ENCODE results near the gene LCMT2.

The LCMT2 gene, protein sequence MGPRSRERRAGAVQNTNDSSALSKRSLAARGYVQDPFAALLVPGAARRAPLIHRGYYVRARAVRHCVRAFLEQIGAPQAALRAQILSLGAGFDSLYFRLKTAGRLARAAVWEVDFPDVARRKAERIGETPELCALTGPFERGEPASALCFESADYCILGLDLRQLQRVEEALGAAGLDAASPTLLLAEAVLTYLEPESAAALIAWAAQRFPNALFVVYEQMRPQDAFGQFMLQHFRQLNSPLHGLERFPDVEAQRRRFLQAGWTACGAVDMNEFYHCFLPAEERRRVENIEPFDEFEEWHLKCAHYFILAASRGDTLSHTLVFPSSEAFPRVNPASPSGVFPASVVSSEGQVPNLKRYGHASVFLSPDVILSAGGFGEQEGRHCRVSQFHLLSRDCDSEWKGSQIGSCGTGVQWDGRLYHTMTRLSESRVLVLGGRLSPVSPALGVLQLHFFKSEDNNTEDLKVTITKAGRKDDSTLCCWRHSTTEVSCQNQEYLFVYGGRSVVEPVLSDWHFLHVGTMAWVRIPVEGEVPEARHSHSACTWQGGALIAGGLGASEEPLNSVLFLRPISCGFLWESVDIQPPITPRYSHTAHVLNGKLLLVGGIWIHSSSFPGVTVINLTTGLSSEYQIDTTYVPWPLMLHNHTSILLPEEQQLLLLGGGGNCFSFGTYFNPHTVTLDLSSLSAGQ

DNA sequence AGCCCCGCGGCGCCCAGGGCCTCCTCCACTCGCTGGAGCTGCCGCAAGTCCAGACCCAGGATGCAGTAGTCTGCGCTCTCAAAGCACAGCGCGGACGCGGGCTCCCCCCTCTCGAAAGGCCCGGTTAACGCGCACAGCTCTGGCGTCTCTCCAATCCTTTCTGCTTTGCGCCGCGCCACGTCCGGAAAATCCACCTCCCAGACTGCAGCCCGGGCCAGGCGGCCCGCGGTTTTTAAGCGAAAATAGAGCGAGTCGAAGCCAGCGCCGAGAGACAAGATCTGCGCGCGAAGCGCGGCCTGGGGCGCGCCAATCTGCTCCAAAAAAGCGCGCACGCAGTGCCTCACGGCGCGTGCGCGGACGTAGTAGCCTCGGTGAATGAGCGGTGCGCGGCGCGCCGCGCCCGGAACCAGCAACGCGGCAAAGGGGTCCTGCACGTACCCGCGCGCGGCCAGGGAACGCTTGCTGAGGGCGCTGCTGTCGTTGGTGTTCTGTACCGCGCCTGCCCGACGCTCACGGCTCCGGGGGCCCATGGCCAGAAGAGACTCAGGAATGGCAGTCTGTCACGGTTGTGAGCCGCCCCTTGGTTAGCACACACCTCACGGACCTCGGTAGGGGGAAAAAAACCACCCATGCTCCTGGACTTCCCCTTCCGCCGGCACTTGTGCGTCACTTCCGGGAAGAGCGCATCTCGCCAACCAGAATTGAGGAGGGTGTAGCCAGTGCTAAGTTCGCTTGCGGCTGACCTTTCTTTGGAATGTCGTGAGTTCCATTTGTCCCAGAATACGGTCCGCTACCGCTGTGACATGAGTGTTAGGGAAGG is at the start of gene LCMT2:
TSS of gene LCMT2 (minus strand) at position 614 of the 820 bp plus-strand sequence. CDS start at position 530, 84 bp downstream.
- ATAC-seq, result peak; percentile 93
- peaks cover 21% of the 10 kb centered on the region for H3K36me3 Mint-ChIP-seq
- no peaks in the 10 kb centered on the region for H3K9me3 Mint-ChIP-seq
- peak within 1 kb of the TSS; percentile 96 for H3K27ac Mint-ChIP-seq
- peak within 1 kb of the TSS; percentile 87 for H3K4me3 Mint-ChIP-seq
- peaks cover 34% of the 10 kb centered on the region for H3K4me1 Mint-ChIP-seq
- DNase-seq (ENCODE audit: low spot score in 2 of 2), result peak; percentile 72 to 92

DNA sequence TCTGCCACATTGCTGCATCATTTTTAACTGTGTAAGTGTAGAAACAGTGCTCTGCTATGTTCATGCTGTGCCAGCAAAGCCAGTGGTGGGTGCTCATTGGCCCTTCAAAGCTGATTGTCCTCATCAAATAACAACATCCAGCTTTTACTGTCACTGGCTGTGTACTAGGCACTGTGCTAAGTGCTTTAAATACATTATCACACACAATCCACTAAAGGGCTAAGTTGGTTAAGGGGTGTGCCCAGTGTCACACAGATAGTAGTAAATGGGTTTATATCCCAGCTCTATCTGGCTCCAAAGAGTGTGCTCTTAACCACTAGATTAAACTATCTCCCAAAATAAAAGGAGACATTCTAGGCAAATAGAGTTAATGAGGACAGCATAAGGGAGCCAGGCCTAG is 48.2 kb upstream of the LCMT2 start:
- no peak for ATAC-seq
- Mint-ChIP-seq H3K4me3 (no peak overlapping the region), H3K27ac (no peak overlapping the region), H3K9me3 (no peaks in the 10 kb centered on the region), H3K4me1 (peaks cover 14% of the 10 kb centered on the region), H3K36me3 (peaks cover 75% of the 10 kb centered on the region)
- no peak for DNase-seq (ENCODE audit: low spot score in 2 of 2)

DNA sequence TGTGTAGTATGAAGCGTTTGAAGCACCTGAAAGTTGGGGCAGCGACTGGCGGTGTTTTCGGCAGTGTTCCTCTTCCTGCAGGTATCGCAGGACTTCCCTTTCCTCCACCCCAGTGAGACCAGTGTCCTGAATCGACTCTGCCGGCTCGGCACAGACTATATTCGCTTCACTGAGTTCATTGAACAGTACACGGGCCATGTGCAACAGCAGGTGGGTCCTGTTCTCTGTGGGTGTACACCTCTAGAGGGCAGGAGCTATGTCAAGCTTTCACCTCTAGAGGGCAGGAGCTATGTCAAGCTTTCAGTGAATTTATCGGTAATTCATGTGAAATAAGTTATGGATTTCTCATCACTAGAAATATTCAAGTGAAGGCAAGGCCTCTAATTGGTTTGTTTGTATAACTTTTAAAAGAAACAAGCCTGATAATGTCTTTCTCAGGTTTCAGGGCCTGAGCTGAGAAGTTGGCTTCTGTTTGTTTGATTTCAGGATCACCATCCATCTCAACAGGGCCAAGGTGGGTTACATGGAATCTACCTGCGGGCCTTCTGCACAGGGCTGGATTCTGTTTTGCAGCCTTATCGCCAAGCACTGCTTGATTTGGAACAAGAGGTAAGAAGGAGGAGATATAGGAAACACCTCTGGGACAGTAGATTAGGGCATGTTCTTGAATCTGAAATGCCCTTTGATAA is 45.8 kb upstream of the LCMT2 start:
- peak; percentile 61 for ATAC-seq
- DNase-seq (ENCODE audit: low spot score in 2 of 2), result no peak
- H3K27ac Mint-ChIP-seq, result no peak overlapping the region
- H3K9me3 Mint-ChIP-seq, result no peaks in the 10 kb centered on the region
- peaks cover 55% of the 10 kb centered on the region for H3K36me3 Mint-ChIP-seq
- H3K4me1 Mint-ChIP-seq, result peaks cover 32% of the 10 kb centered on the region
- H3K4me3 Mint-ChIP-seq, result no peak overlapping the region

DNA sequence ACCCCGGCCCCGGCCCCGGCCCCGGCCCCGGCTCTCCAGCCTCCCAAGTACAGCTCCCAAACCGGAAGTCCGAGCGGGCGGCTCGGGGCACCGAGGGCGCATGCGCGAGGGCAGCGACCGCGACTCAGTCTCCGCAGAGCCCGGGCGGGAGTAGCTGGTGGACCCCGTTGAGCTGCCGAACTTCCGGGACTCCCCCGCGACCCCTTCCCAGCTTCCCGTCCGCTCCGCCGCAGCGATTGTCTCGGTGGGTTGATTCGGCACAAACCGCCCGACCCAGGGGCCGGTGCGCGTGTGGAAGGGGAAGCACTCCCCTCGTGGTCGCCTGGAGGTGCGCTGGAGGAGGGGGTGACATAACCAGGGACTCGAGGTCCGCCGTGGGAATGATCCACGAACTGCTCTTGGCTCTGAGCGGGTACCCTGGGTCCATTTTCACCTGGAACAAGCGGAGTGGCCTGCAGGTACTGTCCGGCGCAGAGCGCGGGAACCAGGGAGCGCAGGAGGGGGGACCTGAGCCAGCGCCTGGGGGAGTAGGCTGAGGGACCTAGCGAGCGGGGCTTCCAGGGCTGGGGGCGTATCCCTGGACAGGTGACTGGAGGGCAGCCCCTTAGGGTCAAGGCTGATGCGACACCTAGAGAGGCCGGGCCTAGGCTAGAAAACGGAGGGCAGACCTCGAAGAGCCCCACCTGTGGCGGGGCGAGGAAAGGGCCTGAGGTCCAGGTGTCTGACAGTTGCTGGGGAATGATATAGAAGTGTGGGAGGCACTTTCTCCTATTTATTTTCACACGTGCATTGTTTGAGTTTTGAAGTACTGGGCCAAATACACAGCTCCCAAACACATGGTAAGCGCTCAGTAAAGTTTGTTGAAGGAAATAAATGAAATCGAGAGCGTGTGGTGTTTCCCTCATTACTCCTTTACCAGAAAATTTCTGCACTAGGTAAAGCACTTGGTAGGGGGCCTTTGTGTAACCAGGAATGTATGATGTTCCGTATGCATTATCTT is 40.9 kb upstream of the LCMT2 start, which contains the start of the genes TUBGCP4 and ZSCAN29:
TSS of gene TUBGCP4 (plus strand) at position 127 of the 1,000 bp plus-strand sequence. CDS start at position 381, 254 bp downstream.
TSS of gene ZSCAN29 (minus strand) at position 69 of the 1,000 bp plus-strand sequence. CDS start 1,130 bp downstream, outside the sequence.
- peak; percentile 84 to 93 for DNase-seq (ENCODE audit: low spot score in 2 of 2)
- Mint-ChIP-seq H3K9me3 (peaks cover 11% of the 10 kb centered on the region), H3K27ac (peak within 1 kb of the TSS; percentile 93), H3K4me3 (peak within 1 kb of the TSS; percentile 91), H3K4me1 (peaks cover 54% of the 10 kb centered on the region), H3K36me3 (peaks cover 38% of the 10 kb centered on the region)
- ATAC-seq, result peak; percentile 92

DNA sequence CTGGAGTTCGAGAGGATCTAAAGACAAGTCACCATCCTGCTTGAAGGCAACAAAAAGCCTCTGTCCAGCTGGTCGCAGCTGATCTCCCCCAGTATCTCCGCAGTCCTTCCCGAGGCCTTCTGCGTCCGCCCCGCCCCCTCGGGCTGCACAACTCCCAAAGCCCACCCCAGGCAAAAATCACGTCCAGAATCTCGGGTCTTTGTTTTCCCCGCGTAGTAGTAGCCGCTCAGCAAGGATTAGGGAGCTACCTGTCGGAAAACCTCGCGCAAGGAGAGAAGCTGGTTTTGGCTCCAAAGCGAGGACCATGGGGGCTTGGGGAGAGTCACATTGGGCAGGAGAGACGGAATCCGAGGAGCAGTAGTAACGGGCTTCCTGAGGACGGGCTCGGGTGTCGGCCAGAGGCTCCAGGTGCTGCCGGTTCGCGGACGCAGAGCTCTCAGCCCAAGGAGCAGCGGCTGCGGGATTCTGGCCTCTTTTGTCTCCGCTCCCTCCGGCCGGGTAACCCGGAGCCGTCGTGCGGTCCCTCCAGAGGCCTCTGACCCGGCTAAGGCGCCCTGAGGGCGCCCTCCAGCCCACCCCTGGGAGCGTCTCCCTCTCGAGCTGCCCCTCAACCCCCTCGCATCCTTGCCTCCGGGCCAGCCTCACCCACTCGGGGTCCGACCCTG is 40.1 kb upstream of the LCMT2 start:
- ATAC-seq (peak; percentile 74), DNase-seq (ENCODE audit: low spot score in 2 of 2) (no peak)
- peaks cover 12% of the 10 kb centered on the region for H3K9me3 Mint-ChIP-seq
- H3K27ac Mint-ChIP-seq, result peak overlapping the region; percentile 93
- H3K36me3 Mint-ChIP-seq, result peaks cover 45% of the 10 kb centered on the region
- peaks cover 48% of the 10 kb centered on the region for H3K4me1 Mint-ChIP-seq
- peak overlapping the region; percentile 91 for H3K4me3 Mint-ChIP-seq

DNA sequence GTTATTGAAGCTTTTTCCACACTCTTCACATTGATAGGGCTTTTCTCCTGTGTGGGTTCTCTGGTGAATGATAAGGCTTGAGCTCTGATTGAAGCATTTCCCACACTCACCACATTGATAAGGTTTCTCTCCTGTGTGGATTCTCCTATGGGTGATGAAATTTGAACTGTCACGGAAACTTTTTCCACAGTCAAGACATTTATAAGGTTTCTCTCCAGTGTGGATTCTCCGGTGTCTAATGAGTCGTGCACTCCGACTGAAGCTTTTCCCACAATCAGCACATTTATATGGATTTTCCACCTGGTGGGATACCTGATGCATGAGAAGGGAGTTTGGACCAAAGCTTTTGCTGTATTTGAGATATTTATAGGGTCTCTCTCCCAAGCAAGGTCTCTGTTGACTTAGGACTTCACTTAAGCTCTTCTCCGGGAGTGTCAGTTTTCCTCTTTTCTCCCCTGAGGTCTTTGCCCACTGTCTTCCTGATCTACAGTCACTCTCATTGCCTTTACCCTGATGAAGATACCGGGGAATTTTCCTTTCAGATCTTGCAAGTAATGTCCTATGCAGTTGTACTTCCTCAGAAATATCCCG is 31.0 kb upstream of the LCMT2 start:
- peaks cover 34% of the 10 kb centered on the region for H3K9me3 Mint-ChIP-seq
- H3K4me3 Mint-ChIP-seq, result no peak overlapping the region
- H3K4me1 Mint-ChIP-seq, result no peaks in the 10 kb centered on the region
- peaks cover 70% of the 10 kb centered on the region for H3K36me3 Mint-ChIP-seq
- ATAC-seq (no peak), DNase-seq (ENCODE audit: low spot score in 2 of 2) (no peak)
- no peak overlapping the region for H3K27ac Mint-ChIP-seq

DNA sequence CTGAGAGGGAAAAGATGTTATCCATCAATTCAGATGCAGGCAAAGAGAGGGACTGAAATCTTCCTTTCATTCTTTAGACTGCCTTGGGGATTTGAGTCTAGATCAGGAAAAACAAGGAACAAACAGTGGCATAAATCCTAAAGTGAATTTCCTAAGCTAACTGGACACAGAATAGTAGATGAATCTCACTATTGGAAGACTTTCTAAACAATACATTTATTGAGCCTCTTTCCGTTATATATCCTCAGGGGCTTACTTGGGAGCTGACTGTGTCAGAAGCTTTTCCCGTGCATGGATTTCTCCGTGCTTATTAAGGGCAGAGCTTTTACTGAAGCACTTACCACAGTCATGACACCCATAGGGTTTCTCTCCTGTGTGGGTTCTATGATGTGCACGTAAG is 30.4 kb upstream of the LCMT2 start:
- Mint-ChIP-seq H3K9me3 (peaks cover 31% of the 10 kb centered on the region), H3K27ac (no peak overlapping the region), H3K4me1 (no peaks in the 10 kb centered on the region), H3K4me3 (no peak overlapping the region), H3K36me3 (peaks cover 64% of the 10 kb centered on the region)
- no peak for DNase-seq (ENCODE audit: low spot score in 2 of 2)
- ATAC-seq, result no peak

DNA sequence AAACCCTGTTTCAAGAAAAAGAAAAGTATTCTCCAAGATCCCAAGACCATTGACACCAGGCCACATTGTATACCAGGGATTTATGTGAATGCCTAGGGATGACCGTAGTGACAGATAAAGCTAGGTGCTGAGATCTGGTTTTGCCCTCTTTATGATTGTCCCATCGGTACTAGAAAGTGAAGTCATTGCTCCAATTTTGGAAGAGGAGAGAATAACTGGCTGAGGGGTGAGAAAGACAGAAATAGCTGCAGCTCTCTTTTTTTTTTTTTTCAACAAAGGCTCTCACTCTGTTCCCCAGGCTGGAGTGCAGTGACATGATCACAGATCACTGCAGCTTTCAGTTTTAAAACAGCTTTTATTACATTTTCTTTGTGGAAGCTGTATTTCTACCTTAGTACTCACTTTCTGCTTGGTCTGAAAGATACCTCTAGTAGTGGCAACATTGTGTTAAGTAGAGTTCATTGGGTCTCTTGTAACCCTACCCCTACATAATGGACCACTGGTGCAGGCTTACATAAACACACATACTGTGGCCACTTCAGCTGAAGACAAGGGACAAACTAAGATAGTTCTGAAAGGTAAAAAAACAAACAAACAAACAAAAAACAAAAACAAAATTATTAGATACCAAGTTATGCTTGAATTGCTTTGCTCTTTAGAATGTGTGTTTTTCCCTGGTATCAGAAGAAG is 22.5 kb upstream of the LCMT2 start:
- no peaks in the 10 kb centered on the region for H3K4me1 Mint-ChIP-seq
- no peak overlapping the region for H3K4me3 Mint-ChIP-seq
- DNase-seq (ENCODE audit: low spot score in 2 of 2) (no peak), ATAC-seq (no peak)
- H3K36me3 Mint-ChIP-seq, result no peaks in the 10 kb centered on the region
- H3K27ac Mint-ChIP-seq, result no peak overlapping the region
- no peaks in the 10 kb centered on the region for H3K9me3 Mint-ChIP-seq

DNA sequence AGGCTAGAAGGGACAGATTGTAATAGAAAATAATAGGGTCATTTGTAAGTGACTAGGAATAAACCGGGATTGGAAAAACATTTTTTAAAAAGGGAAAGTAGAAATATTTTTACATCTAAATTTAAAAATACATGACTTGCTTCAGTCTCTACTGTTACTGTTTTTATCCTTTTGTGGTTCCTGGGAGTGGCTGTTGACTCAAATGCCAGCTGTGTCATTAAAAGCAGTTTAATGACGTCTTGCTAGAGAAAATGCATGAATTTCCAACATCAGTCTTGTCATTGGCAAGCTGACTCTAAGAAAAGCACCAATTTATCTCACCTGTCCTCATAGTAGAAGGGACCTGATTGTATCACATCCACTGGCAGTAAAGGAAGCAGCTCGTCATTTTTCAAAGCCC is 16.7 kb upstream of the LCMT2 start:
- no peak overlapping the region for H3K27ac Mint-ChIP-seq
- H3K4me3 Mint-ChIP-seq, result no peak overlapping the region
- H3K4me1 Mint-ChIP-seq, result no peaks in the 10 kb centered on the region
- peaks cover 6% of the 10 kb centered on the region for H3K36me3 Mint-ChIP-seq
- ATAC-seq (no peak), DNase-seq (ENCODE audit: low spot score in 2 of 2) (no peak)
- H3K9me3 Mint-ChIP-seq, result no peaks in the 10 kb centered on the region

DNA sequence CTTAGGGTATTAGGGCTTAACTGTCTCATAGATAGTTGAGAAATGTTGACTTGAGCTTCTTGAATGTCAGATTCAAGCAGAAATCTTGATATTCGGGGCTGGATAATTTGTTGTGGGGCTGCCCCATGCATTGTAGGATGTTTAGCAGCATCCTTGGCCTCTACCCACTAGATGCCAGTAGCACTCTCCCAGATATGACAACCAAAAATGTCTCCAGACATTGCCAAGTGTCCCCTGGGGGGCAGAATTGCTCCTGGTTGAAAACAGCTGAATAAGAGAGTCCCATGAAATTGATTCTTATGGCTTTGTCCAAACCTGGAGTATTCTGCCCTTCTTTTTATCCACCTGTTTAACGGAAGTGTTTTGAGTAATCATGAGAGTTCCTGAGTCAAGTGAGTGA is 15.9 kb upstream of the LCMT2 start:
- H3K4me3 Mint-ChIP-seq, result no peak overlapping the region
- DNase-seq (ENCODE audit: low spot score in 2 of 2), result no peak
- ATAC-seq, result no peak
- H3K4me1 Mint-ChIP-seq, result no peaks in the 10 kb centered on the region
- H3K36me3 Mint-ChIP-seq, result peaks cover 6% of the 10 kb centered on the region
- no peak overlapping the region for H3K27ac Mint-ChIP-seq
- no peaks in the 10 kb centered on the region for H3K9me3 Mint-ChIP-seq

DNA sequence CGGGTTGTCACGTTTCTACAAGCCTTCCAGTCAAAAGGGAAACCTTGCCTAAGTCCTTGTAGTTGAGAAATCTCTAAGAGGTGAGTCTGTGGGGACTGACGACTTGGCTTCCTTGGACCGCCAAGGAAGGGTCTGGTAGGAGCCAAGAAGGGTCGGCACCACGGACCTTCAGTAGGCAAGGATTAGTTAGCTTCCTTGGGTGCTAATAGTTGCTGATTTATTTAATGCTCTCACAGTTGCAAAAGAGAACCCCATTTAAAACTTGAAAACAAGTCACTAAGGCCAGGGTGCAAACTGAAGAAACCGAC is 361 bp upstream of the LCMT2 start:
- DNase-seq (ENCODE audit: low spot score in 2 of 2) (no peak), ATAC-seq (peak; percentile 19)
- no peaks in the 10 kb centered on the region for H3K9me3 Mint-ChIP-seq
- peak overlapping the region; percentile 96 for H3K27ac Mint-ChIP-seq
- H3K4me1 Mint-ChIP-seq, result peaks cover 31% of the 10 kb centered on the region
- H3K36me3 Mint-ChIP-seq, result peaks cover 27% of the 10 kb centered on the region
- peak overlapping the region; percentile 87 for H3K4me3 Mint-ChIP-seq

DNA sequence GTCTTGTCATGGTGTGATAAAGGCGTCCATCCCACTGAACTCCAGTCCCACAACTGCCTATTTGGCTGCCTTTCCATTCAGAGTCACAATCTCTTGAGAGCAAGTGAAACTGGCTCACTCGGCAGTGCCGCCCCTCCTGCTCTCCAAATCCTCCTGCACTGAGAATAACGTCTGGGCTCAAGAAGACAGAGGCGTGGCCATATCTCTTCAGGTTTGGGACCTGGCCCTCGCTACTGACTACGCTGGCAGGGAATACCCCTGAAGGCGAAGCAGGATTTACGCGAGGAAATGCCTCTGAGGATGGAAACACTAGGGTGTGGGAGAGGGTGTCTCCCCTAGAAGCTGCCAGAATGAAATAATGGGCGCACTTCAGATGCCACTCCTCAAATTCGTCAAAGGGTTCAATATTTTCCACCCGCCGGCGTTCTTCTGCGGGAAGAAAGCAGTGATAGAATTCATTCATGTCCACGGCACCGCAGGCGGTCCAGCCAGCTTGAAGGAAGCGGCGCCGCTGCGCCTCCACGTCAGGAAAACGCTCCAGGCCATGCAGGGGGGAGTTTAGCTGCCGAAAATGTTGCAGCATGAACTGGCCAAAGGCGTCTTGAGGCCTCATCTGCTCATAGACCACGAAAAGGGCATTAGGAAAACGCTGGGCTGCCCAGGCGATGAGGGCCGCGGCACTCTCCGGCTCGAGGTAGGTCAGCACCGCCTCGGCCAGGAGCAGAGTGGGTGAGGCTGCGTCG is 985 bp downstream of the LCMT2 start:
- DNase-seq (ENCODE audit: low spot score in 2 of 2) (no peak), ATAC-seq (no peak)
- H3K4me3 Mint-ChIP-seq, result peak overlapping the region; percentile 87
- peak overlapping the region; percentile 96 for H3K27ac Mint-ChIP-seq
- H3K9me3 Mint-ChIP-seq, result no peaks in the 10 kb centered on the region
- peaks cover 34% of the 10 kb centered on the region for H3K4me1 Mint-ChIP-seq
- H3K36me3 Mint-ChIP-seq, result peaks cover 21% of the 10 kb centered on the region
